GM23338 (cell line): ENCODE measurements around the gene SYNE1.

ENCODE experiments used
- CTCF ChIP-seq, 2 experiments: fragments of 200-600 bp in 1 of 2; sonication (generic) in 1 of 2; conservative IDR thresholded peaks; 2 replicates each; pipeline versions ENCODE4 v1.5.1 to v1.6.1; 2016 to 2017; ENCODE audit warnings: antibody characterized with exemption in 2 of 2, low read depth in 2 of 2, mild to moderate bottlenecking in 2 of 2, moderate library complexity in 1 of 2
- EZH2 ChIP-seq: fragments of 200-600 bp; sonication (generic); IDR thresholded peaks from one replicate; pipeline ENCODE4 v1.8.0; 2017; ENCODE audit warnings: antibody characterized with exemption, mild to moderate bottlenecking, low read depth; ENCODE audit not compliant: unreplicated experiment
- EZH2phosphoT487 ChIP-seq: fragments of 200-600 bp; sonication (generic); IDR thresholded peaks from one replicate; pipeline ENCODE4 v1.8.1; 2018; ENCODE audit warnings: antibody characterized with exemption; ENCODE audit not compliant: unreplicated experiment
- POLR2AphosphoS5 ChIP-seq: IDR thresholded peaks from 2 replicates; pipeline ENCODE4 v1.6.1; 2016; ENCODE audit warnings: antibody characterized with exemption, low read depth
- STAT1 ChIP-seq: IDR thresholded peaks from one replicate; pipeline ENCODE4 v1.6.1; 2016; ENCODE audit warnings: antibody characterized with exemption; ENCODE audit not compliant: unreplicated experiment

- TF ChIP-seq CTCF (conservative IDR thresholded peaks at IDR 0.05; ENCODE audit: low read depth in 2 of 2) (no peak), EZH2phosphoT487 (no peak), STAT1 (no peak), EZH2 (no peak), POLR2AphosphoS5 (no peak)
Observed at GRCh38 chr6:152575161-152575560, 62.0 kb downstream of the SYNE1 start.
